ENCODE data around the gene LRIF1. TPM values are rescaled to one million over a fixed set of nuclear protein-coding genes. Genes with fewer than 3 reads are reported as not detected.

LRIF1 gene
- total RNA-seq, 2 donors from 2014 or later: 3.0 TPM

- H3K4me3 ChIP-seq: no peak overlapping the region
- ATAC-seq (ENCODE audit: insufficient number of reproducible peaks, low FRiP score, low read depth): no peak
- H3K27me3 ChIP-seq (replicated peaks; ENCODE audit: insufficient read depth): no peaks in the 10 kb centered on the region
- no peaks in the 10 kb centered on the region for H3K36me3 ChIP-seq
- H3K9me3 ChIP-seq: no peaks in the 10 kb centered on the region
- no peak for DNase-seq (ENCODE audit: low spot score)
- no peaks in the 10 kb centered on the region for H3K4me1 ChIP-seq (ENCODE audit: control insufficient read depth in 1 of 2, low read depth in 2 of 2)
- TF ChIP-seq, protein P1, sequence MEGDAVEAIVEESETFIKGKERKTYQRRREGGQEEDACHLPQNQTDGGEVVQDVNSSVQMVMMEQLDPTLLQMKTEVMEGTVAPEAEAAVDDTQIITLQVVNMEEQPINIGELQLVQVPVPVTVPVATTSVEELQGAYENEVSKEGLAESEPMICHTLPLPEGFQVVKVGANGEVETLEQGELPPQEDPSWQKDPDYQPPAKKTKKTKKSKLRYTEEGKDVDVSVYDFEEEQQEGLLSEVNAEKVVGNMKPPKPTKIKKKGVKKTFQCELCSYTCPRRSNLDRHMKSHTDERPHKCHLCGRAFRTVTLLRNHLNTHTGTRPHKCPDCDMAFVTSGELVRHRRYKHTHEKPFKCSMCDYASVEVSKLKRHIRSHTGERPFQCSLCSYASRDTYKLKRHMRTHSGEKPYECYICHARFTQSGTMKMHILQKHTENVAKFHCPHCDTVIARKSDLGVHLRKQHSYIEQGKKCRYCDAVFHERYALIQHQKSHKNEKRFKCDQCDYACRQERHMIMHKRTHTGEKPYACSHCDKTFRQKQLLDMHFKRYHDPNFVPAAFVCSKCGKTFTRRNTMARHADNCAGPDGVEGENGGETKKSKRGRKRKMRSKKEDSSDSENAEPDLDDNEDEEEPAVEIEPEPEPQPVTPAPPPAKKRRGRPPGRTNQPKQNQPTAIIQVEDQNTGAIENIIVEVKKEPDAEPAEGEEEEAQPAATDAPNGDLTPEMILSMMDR (IDR thresholded peaks at IDR 0.05): no peak
- no peak overlapping the region for H3K27ac ChIP-seq
Observed at GRCh38 chr1:110903853-110904500, 59.7 kb downstream of the LRIF1 start.

DNA sequence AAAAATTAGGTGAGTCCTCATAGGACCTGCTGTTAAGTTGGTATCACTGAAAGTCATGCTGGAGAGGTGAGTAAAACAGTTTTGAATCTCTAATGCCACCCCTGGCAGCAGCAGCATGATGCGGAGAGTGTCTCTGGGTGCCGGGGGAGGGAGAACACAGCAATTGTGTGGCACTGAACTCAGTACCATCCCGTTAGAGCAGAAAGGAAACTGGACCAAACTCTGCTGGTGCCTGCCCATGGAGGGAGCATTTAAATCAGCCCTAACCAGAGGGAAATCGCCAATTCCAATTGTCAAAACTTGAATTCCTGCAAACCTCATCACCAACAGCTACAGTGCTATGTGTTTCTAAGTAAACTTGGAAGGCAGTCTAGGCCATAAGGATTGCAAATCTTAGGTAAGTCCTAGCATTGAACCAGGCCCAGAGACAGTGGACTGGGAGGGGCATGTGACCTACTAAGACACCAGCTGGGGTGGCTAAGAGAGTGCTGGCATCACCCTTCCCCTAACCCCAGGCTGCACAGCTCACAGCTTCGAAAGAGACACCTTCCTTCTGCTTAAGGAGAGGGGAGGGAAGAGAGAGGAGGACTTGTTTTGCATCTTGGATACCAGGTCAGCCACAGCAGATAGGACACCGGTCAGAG is 60.8 kb downstream of the LRIF1 start:
- Histone ChIP-seq H3K4me1 (ENCODE audit: control insufficient read depth in 1 of 2, low read depth in 2 of 2) (no peaks in the 10 kb centered on the region), H3K27me3 (replicated peaks; ENCODE audit: insufficient read depth) (no peaks in the 10 kb centered on the region), H3K36me3 (no peaks in the 10 kb centered on the region), H3K4me3 (no peak overlapping the region), H3K27ac (no peak overlapping the region), H3K9me3 (no peaks in the 10 kb centered on the region)
- DNase-seq (ENCODE audit: low spot score): no peak
- TF ChIP-seq, protein P1 (IDR thresholded peaks at IDR 0.05): no peak
- no peak for ATAC-seq (ENCODE audit: insufficient number of reproducible peaks, low FRiP score, low read depth)

DNA sequence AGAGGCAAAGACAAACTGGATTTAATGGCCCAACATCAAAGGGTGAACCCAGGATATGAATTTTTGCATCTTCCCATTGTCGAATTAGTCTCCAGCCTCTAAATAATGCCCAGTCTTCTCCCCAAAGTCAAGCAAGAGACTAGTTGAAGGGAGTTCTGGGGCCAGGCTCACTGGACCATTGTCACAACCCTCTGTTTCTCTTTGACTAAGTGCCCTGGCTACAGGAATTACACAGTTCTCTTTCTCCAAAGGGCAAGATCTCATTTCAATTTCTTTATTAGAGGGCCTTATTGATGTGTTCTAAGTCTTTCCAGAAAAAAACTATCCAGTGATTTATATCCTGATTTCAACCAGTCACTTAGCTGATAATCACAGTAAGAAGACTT is 64.3 kb downstream of the LRIF1 start:
- no peaks in the 10 kb centered on the region for H3K4me1 ChIP-seq (ENCODE audit: control insufficient read depth in 1 of 2, low read depth in 2 of 2)
- H3K36me3 ChIP-seq: no peaks in the 10 kb centered on the region
- ATAC-seq (ENCODE audit: insufficient number of reproducible peaks, low FRiP score, low read depth): no peak
- no peaks in the 10 kb centered on the region for H3K9me3 ChIP-seq
- DNase-seq (ENCODE audit: low spot score): no peak
- no peak overlapping the region for H3K27ac ChIP-seq
- H3K27me3 ChIP-seq (replicated peaks; ENCODE audit: insufficient read depth): no peaks in the 10 kb centered on the region
- H3K4me3 ChIP-seq: no peak overlapping the region
- TF ChIP-seq, protein P1 (IDR thresholded peaks at IDR 0.05): no peak

DNA sequence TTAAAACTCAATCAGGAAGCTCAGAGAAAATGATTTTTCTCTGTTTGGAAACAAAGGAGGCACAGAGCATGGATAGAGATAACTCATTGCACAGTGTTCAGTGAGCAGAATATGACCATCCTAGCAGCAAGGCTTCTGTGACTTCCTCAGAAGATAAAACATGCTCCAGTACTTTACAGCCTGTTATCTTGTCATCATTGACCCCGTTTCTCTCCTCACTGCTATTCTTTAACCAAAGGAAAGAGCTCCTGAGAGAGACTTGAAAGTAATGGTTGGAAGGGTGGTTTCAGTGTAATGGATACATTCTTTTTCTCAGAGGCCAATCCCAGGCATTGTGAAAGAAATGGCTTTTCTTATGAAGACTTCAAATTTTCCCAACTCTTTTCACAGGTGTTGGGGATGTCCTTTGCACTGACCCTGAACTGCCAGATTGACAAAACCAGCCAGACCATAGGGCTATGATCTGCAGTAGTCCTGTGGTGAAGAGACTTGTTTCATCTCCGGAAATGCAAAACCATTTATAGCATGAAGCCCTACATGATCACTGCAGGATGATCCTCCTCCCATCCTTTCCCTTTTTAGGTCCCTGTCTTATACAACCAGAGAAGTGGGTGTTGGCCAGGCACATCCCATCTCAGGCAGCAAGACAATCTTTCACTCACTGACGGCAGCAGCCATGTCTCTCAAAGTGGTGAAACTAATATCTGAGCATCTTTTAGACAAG is 64.8 kb downstream of the LRIF1 start:
- ATAC-seq (ENCODE audit: insufficient number of reproducible peaks, low FRiP score, low read depth): no peak

GRCh38 chr1:110897681-110898080 is 66.0 kb downstream of the LRIF1 start:
- H3K36me3 ChIP-seq: no peaks in the 10 kb centered on the region
- ATAC-seq (ENCODE audit: insufficient number of reproducible peaks, low FRiP score, low read depth): no peak
- H3K4me1 ChIP-seq (ENCODE audit: control insufficient read depth in 1 of 2, low read depth in 2 of 2): no peaks in the 10 kb centered on the region
- H3K9me3 ChIP-seq: no peaks in the 10 kb centered on the region
- TF ChIP-seq, protein P1 (IDR thresholded peaks at IDR 0.05): no peak
- no peak overlapping the region for H3K4me3 ChIP-seq
- no peak overlapping the region for H3K27ac ChIP-seq
- H3K27me3 ChIP-seq (replicated peaks; ENCODE audit: insufficient read depth): no peaks in the 10 kb centered on the region
- no peak for DNase-seq (ENCODE audit: low spot score)

More for the DNA sequence above, 64.8 kb downstream of the LRIF1 start:
- Histone ChIP-seq H3K9me3 (no peaks in the 10 kb centered on the region), H3K27ac (no peak overlapping the region), H3K36me3 (no peaks in the 10 kb centered on the region), H3K4me3 (no peak overlapping the region), H3K4me1 (ENCODE audit: control insufficient read depth in 1 of 2, low read depth in 2 of 2) (no peaks in the 10 kb centered on the region), H3K27me3 (replicated peaks; ENCODE audit: insufficient read depth) (no peaks in the 10 kb centered on the region)
- TF ChIP-seq, protein P1 (IDR thresholded peaks at IDR 0.05): no peak
- no peak for DNase-seq (ENCODE audit: low spot score)
